GM18951 (cell line): ENCODE data around the gene ST3GAL3.

Experiments used
- POLR2A ChIP-seq: IDR thresholded peaks from 4 replicates; pipeline ENCODE4 v1.6.1; 2011; ENCODE audit warnings: mild to moderate bottlenecking; ENCODE audit not compliant: insufficient read length, insufficient read depth; ENCODE audit errors: extremely low read depth
- in situ Hi-C: fragments of 300-500 bp; cut with MboI; formaldehyde crosslinking; loops from one replicate; pipeline ENCODE4 v1.12.0; 2022; ENCODE audit warnings: low sequenced_read_pairs, mixed read lengths, inconsistent platforms; ENCODE audit not compliant: unreplicated experiment

The ST3GAL3 gene

DNA sequence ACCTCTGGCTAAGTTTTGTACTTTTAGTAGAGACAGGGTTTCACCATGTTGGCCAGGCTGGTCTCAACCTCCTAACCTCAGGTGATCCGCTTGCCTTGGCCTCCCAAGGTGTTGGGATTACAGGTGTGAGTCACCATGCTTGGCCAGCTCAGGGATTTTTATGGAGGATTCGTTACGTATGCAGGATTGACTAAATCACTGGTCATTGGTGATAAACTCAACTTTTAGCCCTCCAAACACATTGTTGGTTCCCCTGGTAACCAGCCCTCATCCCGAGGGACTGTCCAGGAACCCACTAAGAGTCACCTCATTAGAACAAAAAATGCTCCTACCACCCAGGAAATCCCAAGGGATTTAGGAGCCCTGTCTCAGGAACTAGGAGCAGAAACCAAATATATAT, 40.4 kb downstream of the ST3GAL3 start:
- in situ Hi-C loops, result no loop called here

GRCh38 chr1:43750083-43750482, 42.7 kb downstream of the ST3GAL3 start:
- in situ Hi-C loops, result loop anchor here (10.0 kb wide), 1 partner anchor 185 kb away; the partner anchor contains the start of gene ARTN

More for the DNA sequence above, 40.4 kb downstream of the ST3GAL3 start:
- no peak for TF ChIP-seq POLR2A

DNA sequence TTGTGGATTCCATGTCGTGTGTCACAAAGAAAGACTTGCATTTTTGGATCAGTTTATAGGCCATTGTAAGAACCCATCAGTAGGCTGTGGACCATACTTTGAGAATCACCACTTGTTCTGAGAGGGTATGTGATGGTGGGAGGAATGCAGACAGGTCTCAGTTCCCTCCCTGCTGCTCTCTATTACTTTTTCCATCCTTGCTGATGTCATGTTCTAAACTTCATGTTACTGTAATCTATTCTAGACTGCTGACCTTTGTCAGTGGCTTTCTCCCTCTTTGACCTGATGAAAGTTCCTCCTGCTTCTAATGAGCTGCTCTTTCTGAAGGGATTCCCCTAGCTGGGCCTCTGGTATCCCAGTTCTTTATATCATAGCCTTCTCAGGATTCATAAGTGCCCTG, 46.1 kb downstream of the ST3GAL3 start:
- TF ChIP-seq POLR2A, result no peak
- in situ Hi-C loops, result loop anchor here (10.0 kb wide), 1 partner anchor 181 kb away; the partner anchor contains the start of gene ARTN

More at GRCh38 chr1:43750083-43750482, 42.7 kb downstream of the ST3GAL3 start:
- no peak for TF ChIP-seq POLR2A

GRCh38 chr1:43754892-43755291, 47.6 kb downstream of the ST3GAL3 start:
- in situ Hi-C loops, result loop anchor here (10.0 kb wide), 1 partner anchor 180 kb away; the partner anchor contains the start of gene ARTN
- no peak for TF ChIP-seq POLR2A

DNA sequence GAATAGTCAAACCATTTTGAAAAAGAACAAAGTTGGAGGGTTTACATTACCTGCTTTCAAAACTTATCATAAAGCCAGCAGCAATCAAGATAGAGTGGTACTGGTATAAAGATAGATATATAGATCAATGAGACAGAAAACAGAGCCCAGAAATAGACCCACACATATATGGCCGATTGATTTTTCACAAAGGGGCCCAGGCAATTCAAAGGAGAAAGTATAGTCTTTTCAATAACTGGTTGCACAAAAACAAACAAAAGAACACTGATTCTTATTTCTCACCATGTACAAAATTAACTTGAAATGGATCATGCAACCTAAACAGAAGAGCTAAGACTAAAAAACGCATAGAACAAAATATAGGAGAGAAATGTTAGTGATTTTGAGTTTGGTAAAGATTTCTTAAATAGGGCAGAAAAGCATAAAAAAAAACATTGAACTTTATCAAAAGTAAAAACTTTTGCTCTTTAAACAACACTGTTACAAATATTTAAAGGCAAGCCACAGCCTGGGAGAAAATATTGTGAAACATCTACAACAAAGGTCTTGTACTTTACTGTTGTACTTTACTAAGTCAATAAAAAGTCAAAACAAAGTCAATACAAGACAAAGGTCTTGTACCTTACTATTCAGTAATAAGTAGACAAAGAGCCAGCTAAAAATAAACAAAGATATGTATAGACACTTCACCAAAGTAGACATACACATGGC, 50.2 kb downstream of the ST3GAL3 start:
- no peak for TF ChIP-seq POLR2A
- in situ Hi-C loops, result loop anchor here (10.0 kb wide), 1 partner anchor 177 kb away; the partner anchor contains the start of gene ARTN

DNA sequence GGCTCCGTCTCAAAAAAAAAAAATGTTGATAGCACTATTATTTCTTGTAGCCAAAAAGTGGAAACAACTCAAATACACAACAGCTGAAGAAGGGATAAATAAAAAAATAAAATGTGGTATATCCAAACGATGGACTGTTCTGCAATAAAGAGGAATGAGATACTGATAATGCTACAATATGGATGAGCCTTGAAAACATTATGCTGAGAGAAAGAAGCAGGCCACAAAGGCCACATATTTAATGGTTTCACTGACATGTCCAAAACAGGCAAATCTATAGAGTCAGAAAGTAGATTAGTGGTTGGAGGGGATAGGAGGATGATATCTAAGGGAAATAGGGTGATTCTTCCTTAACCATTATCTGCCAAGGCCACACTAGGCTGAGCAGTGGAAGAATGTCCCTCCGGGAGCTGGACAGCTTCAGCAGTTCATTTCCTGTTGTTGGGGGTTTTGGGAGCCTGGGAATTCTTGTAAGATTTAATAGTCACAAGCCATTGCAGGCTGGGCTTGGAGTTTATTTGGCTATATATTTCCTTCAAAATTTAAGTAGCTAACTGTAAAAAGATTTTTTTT, 53.5 kb downstream of the ST3GAL3 start:
- in situ Hi-C loops, result no loop called here
- no peak for TF ChIP-seq POLR2A

GRCh38 chr1:43763497-43763973, 56.2 kb downstream of the ST3GAL3 start:
- TF ChIP-seq POLR2A, result no peak
- in situ Hi-C loops, result no loop called here

DNA sequence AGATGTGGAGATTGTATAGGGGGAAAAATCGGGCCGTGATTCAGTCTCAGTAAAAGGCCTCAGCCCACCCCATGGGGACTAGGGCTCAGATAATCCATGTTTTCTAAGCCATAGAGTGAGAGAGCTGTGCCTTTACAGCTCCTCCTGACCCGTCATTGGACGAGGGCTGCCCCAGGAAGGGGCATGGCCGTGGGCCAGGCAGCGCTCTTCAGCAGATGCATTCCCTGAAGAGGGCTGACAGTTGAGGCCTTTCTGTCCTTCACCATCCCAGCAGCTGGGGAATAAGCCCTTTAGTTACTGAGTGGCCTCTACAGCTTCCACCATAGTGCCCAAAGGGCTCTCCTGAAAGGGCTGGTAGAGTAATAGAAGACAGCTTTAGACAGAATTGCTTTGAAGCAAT, 57.2 kb downstream of the ST3GAL3 start:
- TF ChIP-seq POLR2A, result no peak
- in situ Hi-C loops, result no loop called here

- in situ Hi-C loops, result no loop called here
- no peak for TF ChIP-seq POLR2A
These were observed 58.9 kb downstream of the ST3GAL3 start for GRCh38 chr1:43766086-43766784.

DNA sequence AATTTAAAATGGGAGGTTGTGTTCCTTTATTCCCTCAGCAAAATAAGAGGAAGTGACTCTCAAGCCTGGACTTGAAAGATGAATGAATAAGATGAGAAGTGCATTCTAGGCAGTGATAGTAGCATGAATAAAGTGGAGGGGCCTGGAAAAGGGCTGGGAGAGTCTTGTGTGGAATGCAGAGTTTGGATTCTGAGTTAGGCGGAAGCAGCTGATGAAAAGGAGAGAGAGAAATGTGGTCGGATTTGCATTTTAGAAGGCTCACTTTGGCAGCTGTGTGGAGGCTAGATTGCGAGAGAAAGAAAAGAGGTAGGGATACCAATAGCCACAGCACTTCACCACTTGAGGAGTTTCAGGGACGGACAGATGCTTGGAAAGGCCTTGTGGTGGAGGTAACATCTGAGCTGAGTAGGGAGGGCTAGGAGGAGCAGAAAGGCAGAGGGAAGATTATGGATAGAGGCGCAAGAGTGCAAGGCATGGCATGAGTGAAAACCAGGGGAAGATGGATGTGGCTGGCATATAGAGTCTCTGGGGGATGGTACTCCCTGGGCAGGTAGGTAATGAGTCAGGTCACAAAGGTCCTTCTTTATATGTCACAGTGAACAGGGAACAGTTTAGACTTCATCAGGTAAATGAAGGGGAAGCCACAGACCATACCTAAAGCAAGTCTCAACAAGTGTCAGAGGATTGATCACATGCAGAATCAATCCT, 59.6 kb downstream of the ST3GAL3 start:
- in situ Hi-C loops, result no loop called here
- TF ChIP-seq POLR2A, result no peak

DNA sequence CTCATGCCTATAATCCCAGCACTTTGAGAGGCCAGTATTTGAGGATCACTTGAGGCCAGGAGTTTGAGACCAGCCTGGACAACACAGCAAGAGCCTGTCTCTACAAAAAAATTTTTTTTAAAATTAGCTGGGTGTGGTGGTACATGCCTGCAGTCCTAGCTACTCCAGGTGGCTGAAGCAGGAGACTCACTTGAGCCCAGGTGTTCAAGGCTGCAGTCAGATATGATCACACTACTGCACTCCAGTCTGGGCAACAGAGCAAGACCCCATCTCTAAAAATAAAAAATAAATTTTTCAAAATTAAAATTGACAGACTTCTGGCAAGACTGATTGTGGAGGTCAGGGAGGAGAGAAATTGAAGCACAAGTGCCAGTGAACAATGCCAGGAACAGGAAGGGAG, 60.8 kb downstream of the ST3GAL3 start:
- in situ Hi-C loops, result no loop called here
- no peak for TF ChIP-seq POLR2A

DNA sequence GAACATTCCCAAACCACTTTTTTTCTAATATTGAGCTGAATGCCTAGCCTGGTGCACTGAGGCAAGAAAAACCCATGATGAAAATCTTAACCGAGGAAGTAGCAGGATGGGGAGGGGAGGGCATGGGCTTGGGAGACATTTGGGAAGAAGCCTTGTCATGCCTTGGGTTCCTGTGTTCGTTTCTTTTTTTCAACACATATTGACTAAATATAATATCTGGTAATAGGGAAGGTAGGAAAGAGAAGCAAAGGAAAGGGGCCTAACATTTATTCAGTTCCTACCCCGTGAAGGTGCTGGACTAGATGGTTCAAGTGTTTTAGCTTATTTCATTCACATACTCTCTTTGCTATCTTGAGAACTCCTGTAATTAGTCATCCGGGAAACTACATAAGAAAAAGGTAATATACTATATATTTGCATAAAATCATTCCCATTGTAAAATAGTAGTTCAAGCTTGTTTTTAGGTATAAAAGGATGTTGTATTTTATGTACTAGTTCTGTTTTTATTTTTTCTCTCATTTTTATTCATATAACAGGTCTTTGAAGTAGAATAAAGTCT, 62.1 kb downstream of the ST3GAL3 start:
- in situ Hi-C loops, result no loop called here
- TF ChIP-seq POLR2A, result no peak
